GM18499 (cell line): ENCODE measurements around the gene MARVELD3.
"Not testable (repeated sequence)": the region's sequence is repeated elsewhere in the genome, so short reads cannot be mapped to it uniquely, and the experiment has no call there.

Source experiments
- ATAC-seq: cut with Tn5 transposase; IDR thresholded peaks from one replicate; pipeline ENCODE4 v1.9.1; 2021; ENCODE audit warnings: moderate number of reproducible peaks; ENCODE audit not compliant: insufficient read depth, unreplicated experiment

MARVELD3 gene

GRCh38 chr16:71669926-71670536 lies 44.0 kb downstream of the MARVELD3 start:
- no peak for ATAC-seq

GRCh38 chr16:71670537-71670936 lies 44.6 kb downstream of the MARVELD3 start:
- no peak for ATAC-seq

GRCh38 chr16:71671165-71671564 lies 45.2 kb downstream of the MARVELD3 start:
- no peak for ATAC-seq

- ATAC-seq: no peak
Observed at GRCh38 chr16:71672125-71672524, 46.1 kb downstream of the MARVELD3 start.

GRCh38 chr16:71672803-71673581 lies 47.0 kb downstream of the MARVELD3 start:
- no peak for ATAC-seq

- ATAC-seq: no peak
Observed at GRCh38 chr16:71673582-71673973, 47.6 kb downstream of the MARVELD3 start.

GRCh38 chr16:71674229-71674628 lies 48.2 kb downstream of the MARVELD3 start:
- no peak for ATAC-seq

- ATAC-seq: no peak
Observed at GRCh38 chr16:71675380-71675779, 49.4 kb downstream of the MARVELD3 start.

- ATAC-seq: no peak
Observed at GRCh38 chr16:71676236-71676635, 50.3 kb downstream of the MARVELD3 start.

- ATAC-seq: no peak
Observed at GRCh38 chr16:71681360-71681759, 55.4 kb downstream of the MARVELD3 start.

GRCh38 chr16:71684280-71684679 lies 58.3 kb downstream of the MARVELD3 start:
- not testable (repeated sequence) for ATAC-seq
